ENCODE data around the gene CPSF4L.
"Not testable (repeated sequence)": the region's sequence is repeated elsewhere in the genome, so short reads cannot be mapped to it uniquely, and the experiment has no call there.

The CPSF4L gene

GRCh38 chr17:73267648-73268537, 6.2 kb upstream of the CPSF4L start:
- ChIA-PET POLR2A (no interaction called here), CTCF (interaction anchor here (1.5 to 7.0 kb wide), 4 partner anchors 12 to 103 kb away, joined by 3 to 64 read pairs (median 6); no protein-coding TSS in a partner anchor)
- TF ChIP-seq, protein P1, sequence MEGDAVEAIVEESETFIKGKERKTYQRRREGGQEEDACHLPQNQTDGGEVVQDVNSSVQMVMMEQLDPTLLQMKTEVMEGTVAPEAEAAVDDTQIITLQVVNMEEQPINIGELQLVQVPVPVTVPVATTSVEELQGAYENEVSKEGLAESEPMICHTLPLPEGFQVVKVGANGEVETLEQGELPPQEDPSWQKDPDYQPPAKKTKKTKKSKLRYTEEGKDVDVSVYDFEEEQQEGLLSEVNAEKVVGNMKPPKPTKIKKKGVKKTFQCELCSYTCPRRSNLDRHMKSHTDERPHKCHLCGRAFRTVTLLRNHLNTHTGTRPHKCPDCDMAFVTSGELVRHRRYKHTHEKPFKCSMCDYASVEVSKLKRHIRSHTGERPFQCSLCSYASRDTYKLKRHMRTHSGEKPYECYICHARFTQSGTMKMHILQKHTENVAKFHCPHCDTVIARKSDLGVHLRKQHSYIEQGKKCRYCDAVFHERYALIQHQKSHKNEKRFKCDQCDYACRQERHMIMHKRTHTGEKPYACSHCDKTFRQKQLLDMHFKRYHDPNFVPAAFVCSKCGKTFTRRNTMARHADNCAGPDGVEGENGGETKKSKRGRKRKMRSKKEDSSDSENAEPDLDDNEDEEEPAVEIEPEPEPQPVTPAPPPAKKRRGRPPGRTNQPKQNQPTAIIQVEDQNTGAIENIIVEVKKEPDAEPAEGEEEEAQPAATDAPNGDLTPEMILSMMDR (IDR thresholded peaks at IDR 0.05; ENCODE audit: insufficient read depth, low read length, missing control alignments) = no peak
- no peak for DNase-seq (ENCODE audit: low read depth, low spot score)
- no peak overlapping the region for H3K4me3 ChIP-seq (ENCODE audit: low read depth, low read length)

- CTCF ChIA-PET = interaction anchor here (1.1 to 7.0 kb wide), 3 partner anchors 11 to 541 kb away, joined by 4 to 64 read pairs (median 11); no protein-coding TSS in a partner anchor
- TF ChIP-seq, protein P1 (IDR thresholded peaks at IDR 0.05; ENCODE audit: insufficient read depth, low read length, missing control alignments) = no peak
- POLR2A ChIA-PET = no interaction called here
- DNase-seq (ENCODE audit: low read depth, low spot score) = no peak
- H3K4me3 ChIP-seq (ENCODE audit: low read depth, low read length) = no peak overlapping the region
Observed at GRCh38 chr17:73266796-73267195, 5.1 kb upstream of the CPSF4L start.

- CTCF ChIA-PET = interaction anchor here (1.1 to 7.0 kb wide), 3 partner anchors 10 to 540 kb away, joined by 4 to 64 read pairs (median 11); no protein-coding TSS in a partner anchor
Observed at GRCh38 chr17:73265646-73266640, 4.3 kb upstream of the CPSF4L start.

DNA sequence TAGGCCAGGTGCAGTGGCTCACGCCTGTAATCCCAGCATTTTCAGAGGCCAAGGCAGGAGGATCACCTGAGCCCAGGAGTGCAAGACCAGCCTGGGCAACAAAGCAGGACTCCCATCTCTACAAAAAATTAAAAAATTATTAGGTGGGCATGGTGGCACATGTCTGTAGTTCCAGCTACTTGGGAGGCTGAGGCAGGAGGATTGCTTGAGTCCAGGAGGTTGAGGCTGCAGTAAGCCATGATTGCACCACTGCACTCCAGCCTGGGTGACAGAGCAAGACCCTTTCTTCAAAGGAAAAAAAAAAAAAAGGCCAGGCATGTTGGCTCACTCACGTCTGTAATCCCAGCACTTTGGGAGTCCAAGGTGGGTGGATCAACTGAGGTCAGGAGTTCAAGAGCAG, 2.8 kb upstream of the CPSF4L start:
- DNase-seq (ENCODE audit: low read depth, low spot score); H3K4me3 ChIP-seq (ENCODE audit: low read depth, low read length); POLR2A ChIA-PET: not testable (repeated sequence)
- CTCF ChIA-PET = interaction anchor here (7.0 to 23.4 kb wide), 2 partner anchors 9 to 105 kb away, joined by 64 to 848 read pairs; no protein-coding TSS in a partner anchor

More at GRCh38 chr17:73265646-73266640, 4.3 kb upstream of the CPSF4L start:
- TF ChIP-seq, protein P1 (IDR thresholded peaks at IDR 0.05; ENCODE audit: insufficient read depth, low read length, missing control alignments) = no peak
- no peak for DNase-seq (ENCODE audit: low read depth, low spot score)
- H3K4me3 ChIP-seq (ENCODE audit: low read depth, low read length) = no peak overlapping the region
- POLR2A ChIA-PET = no interaction called here

GRCh38 chr17:73262676-73263642, 1.3 kb upstream of the CPSF4L start:
- ChIA-PET POLR2A (no interaction called here), CTCF (interaction anchor here (1.1 to 23.4 kb wide), 4 partner anchors 7 to 106 kb away, joined by 4 to 848 read pairs (median 34); no protein-coding TSS in a partner anchor)
- TF ChIP-seq, protein P1 (IDR thresholded peaks at IDR 0.05; ENCODE audit: insufficient read depth, low read length, missing control alignments) = no peak

More at GRCh38 chr17:73262676-73263642, 1.3 kb upstream of the CPSF4L start:
- no peak for DNase-seq (ENCODE audit: low read depth, low spot score)
- no peak overlapping the region for H3K4me3 ChIP-seq (ENCODE audit: low read depth, low read length)
